ENCODE results near the gene MSI2. TPM values are rescaled to one million over a fixed set of nuclear protein-coding genes. Genes with fewer than 3 reads are reported as not detected.

Gene MSI2
- total RNA-seq, 1 donor from 2014 or later: 75.5 TPM

GRCh38 chr17:57730026-57730701, 473.8 kb downstream of the MSI2 start:
- Mint-ChIP-seq H3K36me3 (ENCODE audit: unreplicated experiment) (no peaks in the 10 kb centered on the region), H3K27me3 (ENCODE audit: unreplicated experiment) (peaks cover 47% of the 10 kb centered on the region), H3K9me3 (ENCODE audit: unreplicated experiment) (no peaks in the 10 kb centered on the region), H3K27ac (ENCODE audit: unreplicated experiment) (no peak overlapping the region), H3K4me1 (ENCODE audit: unreplicated experiment) (no peaks in the 10 kb centered on the region), H3K4me3 (ENCODE audit: unreplicated experiment) (no peak overlapping the region)
- no peak for DNase-seq (ENCODE audit: extremely low spot score, unreplicated experiment)
- no peak for TF ChIP-seq CTCF (IDR thresholded peaks at IDR 0.05)

DNA sequence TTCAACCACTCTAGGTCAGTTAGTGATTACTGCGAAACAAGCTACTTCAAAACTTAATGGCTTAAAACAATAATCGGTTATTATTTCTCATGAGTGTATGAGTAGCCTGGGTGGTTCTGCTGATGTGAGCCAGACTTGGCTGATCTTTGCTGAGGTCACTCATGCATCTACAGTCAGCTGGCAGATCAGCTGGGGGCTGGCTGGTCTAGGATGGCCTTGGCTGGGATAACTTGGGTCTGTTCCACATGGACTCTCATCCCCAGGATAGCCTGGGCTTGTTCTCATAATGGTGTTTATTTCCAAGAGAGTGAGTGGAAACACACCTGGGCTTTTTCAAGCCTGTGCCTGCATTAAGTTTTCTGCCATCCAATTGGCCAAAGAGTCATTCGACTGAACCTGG, 475.7 kb downstream of the MSI2 start:
- Mint-ChIP-seq H3K4me3 (ENCODE audit: unreplicated experiment) (no peak overlapping the region), H3K4me1 (ENCODE audit: unreplicated experiment) (no peaks in the 10 kb centered on the region), H3K36me3 (ENCODE audit: unreplicated experiment) (no peaks in the 10 kb centered on the region), H3K27me3 (ENCODE audit: unreplicated experiment) (peaks cover 65% of the 10 kb centered on the region), H3K9me3 (ENCODE audit: unreplicated experiment) (no peaks in the 10 kb centered on the region), H3K27ac (ENCODE audit: unreplicated experiment) (no peak overlapping the region)
- DNase-seq (ENCODE audit: extremely low spot score, unreplicated experiment): no peak
- no peak for TF ChIP-seq CTCF (IDR thresholded peaks at IDR 0.05)

- Mint-ChIP-seq H3K36me3 (ENCODE audit: unreplicated experiment) (no peaks in the 10 kb centered on the region), H3K4me1 (ENCODE audit: unreplicated experiment) (no peaks in the 10 kb centered on the region), H3K27me3 (ENCODE audit: unreplicated experiment) (peaks cover 71% of the 10 kb centered on the region), H3K4me3 (ENCODE audit: unreplicated experiment) (no peak overlapping the region), H3K27ac (ENCODE audit: unreplicated experiment) (no peak overlapping the region), H3K9me3 (ENCODE audit: unreplicated experiment) (no peaks in the 10 kb centered on the region)
- no peak for DNase-seq (ENCODE audit: extremely low spot score, unreplicated experiment)
- no peak for TF ChIP-seq CTCF (IDR thresholded peaks at IDR 0.05)
These were observed 476.8 kb downstream of the MSI2 start for GRCh38 chr17:57733085-57733484.

Other genes starting within 250 kb of the MSI2 start
- 16.8 and 18.5 TPM in 2 replicates for gene AKAP1, start 171.3 kb upstream of the MSI2 start, total RNA-seq

Data from osteocyte (in vitro differentiated cells).